Caco-2 (cell line): ENCODE results near the gene ZNF528. TPM values are rescaled to one million over a fixed set of nuclear protein-coding genes. Genes with fewer than 3 reads are reported as not detected.

Experiments used
- total RNA-seq: library from RNA; stranded (reverse); gene quantifications from 2 replicates; pipeline ENCODE4 v1.2.3, GENCODE V29; 2022

Gene ZNF528
- total RNA-seq, 1 experiment from 2014 or later, result 7.8 TPM

Other genes with a start within 250 kb of the ZNF528 start
- gene ZNF836, start 226.2 kb upstream of the ZNF528 start, total RNA-seq, result 6.3 and 8.8 TPM in 2 replicates
- gene PPP2R1A, start 207.8 kb upstream of the ZNF528 start, total RNA-seq, result 279 and 291 TPM in 2 replicates
- 12.1 and 12.9 TPM in 2 replicates for gene ZNF766, start 128.3 kb upstream of the ZNF528 start, total RNA-seq
- 16.9 and 17.7 TPM in 2 replicates for gene ZNF480, start 100.7 kb upstream of the ZNF528 start, total RNA-seq
- gene ZNF610, start 61.6 kb upstream of the ZNF528 start, total RNA-seq, result 0.41 TPM in 1 of 2 replicates, not detected in the other
- gene ZNF880, start 27.9 kb upstream of the ZNF528 start, total RNA-seq, result 1.8 and 2.0 TPM in 2 replicates
- not detected in 2 replicates for gene ZNF534, start 31.3 kb downstream of the ZNF528 start, total RNA-seq
- gene ZNF578, start 55.7 kb downstream of the ZNF528 start, total RNA-seq, result not detected in 2 replicates
- 19.3 and 19.8 TPM in 2 replicates for gene ZNF808, start 129.8 kb downstream of the ZNF528 start, total RNA-seq
- 17.5 and 19.6 TPM in 2 replicates for gene ZNF701, start 172.4 kb downstream of the ZNF528 start, total RNA-seq
- gene ZNF83, start 240.5 kb downstream of the ZNF528 start, total RNA-seq, result 36.8 and 39.4 TPM in 2 replicates